Activated CD4-positive, alpha-beta T cell treated with anti-CD3 and anti-CD28 coated beads, Interleukin-2, amount 10 ng/mL, durations not matched to agents 7 days and 5 days (primary cell): Measurements from ENCODE around the gene WTAP. TPM values are rescaled to one million over a fixed set of nuclear protein-coding genes. Genes with fewer than 3 reads are reported as not detected.
A peak's percentile ranks its signal among the peaks of the same experiment; 100 is the strongest.
"Not testable (repeated sequence)": the region's sequence is repeated elsewhere in the genome, so short reads cannot be mapped to it uniquely, and the experiment has no call there.

Experiments
- CTCF ChIA-PET: fragments of 350-600 bp; sonication (Branson Sonifier 250); formaldehyde crosslinking; loops from one replicate; lab custom pipeline; 2021; ENCODE audit warnings: antibody characterized with exemption; lab: Charles Lee
- POLR2A ChIA-PET: fragments of 350-600 bp; sonication (Branson Sonifier 250); formaldehyde crosslinking; loops from one replicate; lab custom pipeline; 2021; ENCODE audit warnings: antibody characterized with exemption; lab: Charles Lee
- DNase-seq: peaks from one replicate; pipeline ENCODE4 v3.0.0-alpha.2; 2020
- H3K27ac Mint-ChIP-seq: one replicate; pipeline ENCODE4 v1.8.0; 2021; ENCODE audit warnings: mild to moderate bottlenecking, moderate library complexity, mixed read lengths
- H3K27me3 Mint-ChIP-seq: one replicate; pipeline ENCODE4 v1.8.0; 2021; ENCODE audit warnings: mixed read lengths
- H3K36me3 Mint-ChIP-seq: one replicate; pipeline ENCODE4 v1.8.0; 2021; ENCODE audit warnings: low read depth, mixed read lengths
- H3K4me1 Mint-ChIP-seq: one replicate; pipeline ENCODE4 v1.8.0; 2021; ENCODE audit warnings: mixed read lengths
- H3K4me3 Mint-ChIP-seq: one replicate; pipeline ENCODE4 v1.8.0; 2021; ENCODE audit warnings: mild to moderate bottlenecking, moderate library complexity, mixed read lengths
- H3K9me3 Mint-ChIP-seq: one replicate; pipeline ENCODE4 v1.8.0; 2021; ENCODE audit warnings: mixed read lengths
- total RNA-seq, 2 experiments: library from RNA; stranded (reverse); gene quantifications; one replicate each; pipeline ENCODE4 v1.2.3, GENCODE V29; 2021

Gene WTAP
- total RNA-seq, 2 experiments from 2014 or later, result 120 to 131 TPM

DNA sequence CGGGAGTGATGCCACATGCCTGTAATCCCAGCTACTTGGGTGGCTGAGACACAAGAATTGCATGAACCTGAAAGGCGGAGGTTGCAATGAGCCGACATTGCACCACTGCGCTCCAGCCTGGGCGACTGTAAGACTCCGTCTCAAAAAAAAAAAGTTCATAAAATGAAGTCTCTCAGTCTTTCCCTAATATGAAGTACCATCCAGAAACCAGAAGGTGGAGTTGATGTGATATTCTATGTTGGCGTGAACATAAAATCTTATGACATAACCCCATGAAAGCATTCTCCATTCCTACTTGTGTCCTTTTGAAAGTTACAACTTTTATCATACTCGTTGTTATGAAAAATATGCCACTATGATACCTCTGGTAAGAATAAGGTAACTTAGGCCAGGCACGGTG, 40.0 kb upstream of the WTAP start:
- no peak for DNase-seq
- Mint-ChIP-seq H3K9me3 (no peaks in the 10 kb centered on the region), H3K4me1 (peaks cover 45% of the 10 kb centered on the region), H3K4me3 (no peak overlapping the region), H3K27ac (no peak overlapping the region), H3K36me3 (peaks cover 52% of the 10 kb centered on the region), H3K27me3 (no peaks in the 10 kb centered on the region)
- POLR2A ChIA-PET, result no interaction called here
- CTCF ChIA-PET, result interaction anchor here (1.6 to 2.9 kb wide), 2 partner anchors 10 to 14 kb away, joined by 3 to 12 read pairs; no protein-coding TSS in a partner anchor

- ChIA-PET POLR2A (interaction anchor here (0.6 kb wide), 1 partner anchor 1522 kb away, joined by 3 read pairs; no protein-coding TSS in a partner anchor), CTCF (interaction anchor here (2.9 kb wide), 1 partner anchor 13 kb away, joined by 12 read pairs; no protein-coding TSS in a partner anchor)
- no peaks in the 10 kb centered on the region for H3K27me3 Mint-ChIP-seq
- H3K27ac Mint-ChIP-seq, result no peak overlapping the region
- no peak for DNase-seq
- no peak overlapping the region for H3K4me3 Mint-ChIP-seq
- no peaks in the 10 kb centered on the region for H3K9me3 Mint-ChIP-seq
- H3K36me3 Mint-ChIP-seq, result peaks cover 49% of the 10 kb centered on the region
- peaks cover 45% of the 10 kb centered on the region for H3K4me1 Mint-ChIP-seq
These were observed 38.9 kb upstream of the WTAP start for GRCh38 chr6:159688266-159688905.

DNA sequence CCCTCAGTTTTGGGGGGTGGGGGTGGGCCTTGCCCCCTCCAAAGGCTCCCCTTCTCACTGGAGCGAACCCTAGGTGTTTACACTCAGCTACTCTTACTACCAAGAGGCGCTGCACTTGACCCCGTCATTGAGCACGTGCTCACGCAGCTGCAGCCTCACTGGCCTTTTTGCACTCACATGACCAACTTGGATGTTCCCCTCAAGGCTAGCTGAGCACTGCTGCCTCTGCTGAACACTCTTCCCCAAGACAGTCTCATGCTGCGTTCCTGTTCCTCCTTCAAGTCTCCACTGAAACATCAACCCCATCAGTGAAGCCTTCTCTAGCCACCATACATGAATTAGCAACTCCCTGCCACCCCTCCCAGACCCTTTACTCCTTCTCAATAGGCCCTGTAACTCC, 38.3 kb upstream of the WTAP start:
- peaks cover 44% of the 10 kb centered on the region for H3K36me3 Mint-ChIP-seq
- H3K27me3 Mint-ChIP-seq, result no peaks in the 10 kb centered on the region
- CTCF ChIA-PET, result interaction anchor here (2.9 kb wide), 1 partner anchor 12 kb away, joined by 12 read pairs; no protein-coding TSS in a partner anchor
- H3K9me3 Mint-ChIP-seq, result no peaks in the 10 kb centered on the region
- no peak for DNase-seq
- H3K4me3 Mint-ChIP-seq, result no peak overlapping the region
- no peak overlapping the region for H3K27ac Mint-ChIP-seq
- POLR2A ChIA-PET, result no interaction called here
- H3K4me1 Mint-ChIP-seq, result peaks cover 47% of the 10 kb centered on the region

DNA sequence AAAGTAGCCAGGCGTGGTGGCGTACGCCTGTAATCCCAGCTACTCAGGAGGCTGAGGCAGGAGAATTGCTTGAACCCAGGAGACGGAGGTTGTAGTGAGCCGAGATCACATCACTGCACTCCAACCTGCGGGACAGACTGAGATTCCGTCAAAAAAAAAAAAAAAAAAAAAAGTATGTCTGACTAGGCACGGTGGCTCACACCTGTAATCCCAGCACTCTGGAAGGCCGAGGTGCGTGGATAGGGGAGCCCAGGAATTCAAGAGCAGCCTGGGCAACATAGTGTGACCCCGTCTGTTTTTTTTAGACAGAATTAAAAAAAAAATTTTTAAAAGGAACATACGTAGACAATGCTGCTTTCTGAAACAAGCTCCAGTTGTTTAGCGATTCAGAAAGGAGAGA, 37.2 kb upstream of the WTAP start:
- H3K36me3 Mint-ChIP-seq, result peaks cover 43% of the 10 kb centered on the region
- DNase-seq, H3K4me3 Mint-ChIP-seq, POLR2A ChIA-PET, H3K27me3 Mint-ChIP-seq, H3K9me3 Mint-ChIP-seq, H3K27ac Mint-ChIP-seq: not testable (repeated sequence)
- CTCF ChIA-PET, result interaction anchor here (0.6 to 3.9 kb wide), 3 partner anchors 9 to 272 kb away, joined by 3 to 27 read pairs (median 12); no protein-coding TSS in a partner anchor
- peaks cover 57% of the 10 kb centered on the region for H3K4me1 Mint-ChIP-seq

GRCh38 chr6:159691133-159691962, 36.0 kb upstream of the WTAP start:
- Mint-ChIP-seq H3K9me3 (no peaks in the 10 kb centered on the region), H3K27ac (peak overlapping the region; percentile 96), H3K27me3 (no peaks in the 10 kb centered on the region), H3K4me3 (peak overlapping the region; percentile 91), H3K4me1 (peaks cover 61% of the 10 kb centered on the region), H3K36me3 (peaks cover 34% of the 10 kb centered on the region)
- CTCF ChIA-PET, result interaction anchor here (0.6 to 3.9 kb wide), 7 partner anchors 10 to 289 kb away, joined by 3 to 27 read pairs (median 3); partner anchors contain the start of gene TCP1
- POLR2A ChIA-PET, result no interaction called here
- DNase-seq, result peak; percentile 60

DNA sequence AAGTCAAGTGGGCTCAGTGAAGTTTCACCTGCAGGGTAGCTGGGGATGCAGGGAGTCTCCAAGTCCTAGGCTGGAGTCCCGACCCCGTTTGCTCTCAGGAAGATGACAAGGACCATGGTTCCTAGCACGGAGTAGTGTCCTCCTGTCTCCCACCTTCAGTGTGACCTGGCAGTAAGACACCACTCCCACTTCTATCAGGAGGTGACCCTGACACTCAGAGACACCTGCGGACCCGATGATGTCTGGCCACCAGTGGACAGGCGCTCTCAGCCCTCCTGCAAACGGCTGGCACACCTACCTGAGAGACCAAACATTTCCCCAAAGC, 35.4 kb upstream of the WTAP start:
- peak overlapping the region; percentile 91 for H3K4me3 Mint-ChIP-seq
- peaks cover 30% of the 10 kb centered on the region for H3K36me3 Mint-ChIP-seq
- peaks cover 62% of the 10 kb centered on the region for H3K4me1 Mint-ChIP-seq
- ChIA-PET POLR2A (interaction anchor here (0.6 kb wide), 1 partner anchor 888 kb away, joined by 4 read pairs; no protein-coding TSS in a partner anchor), CTCF (interaction anchor here (0.6 to 3.9 kb wide), 6 partner anchors 10 to 288 kb away, joined by 3 to 27 read pairs (median 4); no protein-coding TSS in a partner anchor)
- no peak for DNase-seq
- H3K27me3 Mint-ChIP-seq, result no peaks in the 10 kb centered on the region
- H3K9me3 Mint-ChIP-seq, result no peaks in the 10 kb centered on the region
- peak overlapping the region; percentile 96 for H3K27ac Mint-ChIP-seq

- Mint-ChIP-seq H3K9me3 (no peaks in the 10 kb centered on the region), H3K27me3 (no peaks in the 10 kb centered on the region), H3K4me1 (peaks cover 62% of the 10 kb centered on the region), H3K4me3 (peak overlapping the region; percentile 91), H3K36me3 (peaks cover 27% of the 10 kb centered on the region), H3K27ac (peak overlapping the region; percentile 96)
- POLR2A ChIA-PET, result interaction anchor here (0.6 to 1.3 kb wide), 2 partner anchors 97 to 889 kb away, joined by 3 to 4 read pairs; partner anchors contain the start of gene TCP1
- DNase-seq, result peak; percentile 70
- CTCF ChIA-PET, result interaction anchor here (1.0 to 3.9 kb wide), 5 partner anchors 11 to 238 kb away, joined by 3 to 27 read pairs (median 4); no protein-coding TSS in a partner anchor
These were observed 34.8 kb upstream of the WTAP start for GRCh38 chr6:159692303-159693127.

GRCh38 chr6:159693128-159693893, 34.0 kb upstream of the WTAP start, which contains the start of gene SOD2:
SOD2 (minus strand) TSS chr6:159693241; CDS start chr6:159693167, 74 bp downstream.
- peak within 1 kb of the TSS; percentile 96 for H3K27ac Mint-ChIP-seq
- peak within 1 kb of the TSS; percentile 91 for H3K4me3 Mint-ChIP-seq
- H3K36me3 Mint-ChIP-seq, result peaks cover 22% of the 10 kb centered on the region
- H3K27me3 Mint-ChIP-seq, result no peaks in the 10 kb centered on the region
- peaks cover 57% of the 10 kb centered on the region for H3K4me1 Mint-ChIP-seq
- H3K9me3 Mint-ChIP-seq, result no peaks in the 10 kb centered on the region
- ChIA-PET POLR2A (interaction anchor here (1.3 kb wide), 1 partner anchor 96 kb away, joined by 3 read pairs; the partner anchor contains the start of gene TCP1), CTCF (interaction anchor here (1.0 to 3.9 kb wide), 4 partner anchors 11 to 140 kb away, joined by 3 to 27 read pairs (median 4); no protein-coding TSS in a partner anchor)
- peak; percentile 85 for DNase-seq

- CTCF ChIA-PET, result interaction anchor here (1.0 to 3.9 kb wide), 3 partner anchors 10 to 95 kb away, joined by 3 to 27 read pairs (median 4); no protein-coding TSS in a partner anchor
- no peaks in the 10 kb centered on the region for H3K9me3 Mint-ChIP-seq
- POLR2A ChIA-PET, result interaction anchor here (1.3 kb wide), 1 partner anchor 96 kb away, joined by 3 read pairs; the partner anchor contains the start of gene TCP1
- H3K4me3 Mint-ChIP-seq, result peak overlapping the region; percentile 87
- H3K27me3 Mint-ChIP-seq, result no peaks in the 10 kb centered on the region
- H3K36me3 Mint-ChIP-seq, result peaks cover 16% of the 10 kb centered on the region
- DNase-seq, result peak; percentile 63
- peaks cover 50% of the 10 kb centered on the region for H3K4me1 Mint-ChIP-seq
- peak overlapping the region; percentile 95 for H3K27ac Mint-ChIP-seq
These were observed 33.3 kb upstream of the WTAP start for GRCh38 chr6:159693894-159694545.

- H3K4me3 Mint-ChIP-seq, result no peak overlapping the region
- POLR2A ChIA-PET, result no interaction called here
- H3K36me3 Mint-ChIP-seq, result peaks cover 14% of the 10 kb centered on the region
- no peaks in the 10 kb centered on the region for H3K27me3 Mint-ChIP-seq
- no peaks in the 10 kb centered on the region for H3K9me3 Mint-ChIP-seq
- peaks cover 42% of the 10 kb centered on the region for H3K4me1 Mint-ChIP-seq
- CTCF ChIA-PET, result interaction anchor here (0.6 to 1.8 kb wide), 4 partner anchors 14 to 358 kb away, joined by 3 to 5 read pairs (median 4); no protein-coding TSS in a partner anchor
- DNase-seq, result no peak
- peak overlapping the region; percentile 95 for H3K27ac Mint-ChIP-seq
These were observed 31.3 kb upstream of the WTAP start for GRCh38 chr6:159695984-159696383.

GRCh38 chr6:159700970-159701369, 26.3 kb upstream of the WTAP start:
- ChIA-PET POLR2A (no interaction called here), CTCF (interaction anchor here (0.7 to 2.2 kb wide), 5 partner anchors 9 to 558 kb away, joined by 3 to 12 read pairs (median 4); no protein-coding TSS in a partner anchor)
- Mint-ChIP-seq H3K27me3 (no peaks in the 10 kb centered on the region), H3K4me1 (peaks cover 11% of the 10 kb centered on the region), H3K27ac (no peak overlapping the region), H3K36me3 (peaks cover 15% of the 10 kb centered on the region), H3K4me3 (no peak overlapping the region), H3K9me3 (no peaks in the 10 kb centered on the region)
- no peak for DNase-seq
